Activated naive CD8-positive, alpha-beta T cell treated with anti-CD3 and anti-CD28 coated beads, Interleukin-2, amount 10 ng/mL, durations not matched to agents 7 days and 5 days (primary cell): ENCODE data around the gene CCDC27. TPM values are rescaled to one million over a fixed set of nuclear protein-coding genes. Genes with fewer than 3 reads are reported as not detected.
A peak's percentile ranks its signal among the peaks of the same experiment; 100 is the strongest.

Experiments used
- ATAC-seq: fragments of 150-1000 bp; cut with Tn5 transposase; one replicate; pipeline ENCODE4 v1.10.0; 2021; ENCODE audit warnings: low read depth, moderate library complexity
- POLR2A ChIA-PET: fragments of 350-600 bp; sonication (Branson Sonifier 250); formaldehyde crosslinking; loops from one replicate; lab custom pipeline; 2021; ENCODE audit warnings: antibody characterized with exemption; lab: Charles Lee
- DNase-seq: peaks from one replicate; pipeline ENCODE4 v3.0.0; 2021
- H3K27ac Mint-ChIP-seq: one replicate; pipeline ENCODE4 v1.8.0; 2022; ENCODE audit warnings: mild to moderate bottlenecking, mixed read lengths
- H3K27me3 Mint-ChIP-seq: one replicate; pipeline ENCODE4 v1.8.0; 2022; ENCODE audit warnings: mild to moderate bottlenecking, moderate library complexity, mixed read lengths
- H3K36me3 Mint-ChIP-seq: one replicate; pipeline ENCODE4 v1.8.0; 2021; ENCODE audit warnings: mild to moderate bottlenecking, mixed read lengths
- H3K4me1 Mint-ChIP-seq: one replicate; pipeline ENCODE4 v1.8.0; 2021; ENCODE audit warnings: mixed read lengths
- H3K4me3 Mint-ChIP-seq: one replicate; pipeline ENCODE4 v1.8.0; 2022; ENCODE audit warnings: mild to moderate bottlenecking, moderate library complexity, mixed read lengths
- H3K9me3 Mint-ChIP-seq: one replicate; pipeline ENCODE4 v1.8.0; 2021; ENCODE audit warnings: mixed read lengths
- total RNA-seq, 2 experiments: library from RNA; stranded (reverse); gene quantifications; one replicate each; pipeline ENCODE4 v1.2.3, GENCODE V29; 2021

The CCDC27 gene
- total RNA-seq, 2 experiments from 2014 or later, result not detected

GRCh38 chr1:3785456-3786157 lies 33.4 kb downstream of the CCDC27 start:
- no peak for ATAC-seq
- Mint-ChIP-seq H3K4me3 (no peak overlapping the region), H3K27ac (no peak overlapping the region), H3K9me3 (no peaks in the 10 kb centered on the region), H3K36me3 (peaks cover 9% of the 10 kb centered on the region), H3K27me3 (peaks cover 1% of the 10 kb centered on the region), H3K4me1 (peaks cover 5% of the 10 kb centered on the region)
- no peak for DNase-seq
- POLR2A ChIA-PET, result interaction anchor here (0.7 kb wide), 1 partner anchor 11 kb away, joined by 4 read pairs; the partner anchor contains the start of gene LRRC47

GRCh38 chr1:3786468-3787348 lies 34.5 kb downstream of the CCDC27 start:
- Mint-ChIP-seq H3K27me3 (peaks cover 1% of the 10 kb centered on the region), H3K27ac (no peak overlapping the region)
- POLR2A ChIA-PET, result interaction anchor here (1.4 kb wide), 1 partner anchor 9 kb away, joined by 6 read pairs; the partner anchor contains the start of gene LRRC47

GRCh38 chr1:3787349-3787715 lies 35.1 kb downstream of the CCDC27 start:
- Mint-ChIP-seq H3K9me3 (no peaks in the 10 kb centered on the region), H3K4me3 (no peak overlapping the region), H3K4me1 (peaks cover 5% of the 10 kb centered on the region), H3K27ac (no peak overlapping the region), H3K27me3 (peaks cover 1% of the 10 kb centered on the region), H3K36me3 (peaks cover 10% of the 10 kb centered on the region)
- DNase-seq, result no peak
- peak; percentile 60 for ATAC-seq
- POLR2A ChIA-PET, result interaction anchor here (1.4 kb wide), 1 partner anchor 9 kb away, joined by 6 read pairs; the partner anchor contains the start of gene LRRC47

More at GRCh38 chr1:3786468-3787348, 34.5 kb downstream of the CCDC27 start:
- Mint-ChIP-seq H3K4me3 (no peak overlapping the region), H3K9me3 (no peaks in the 10 kb centered on the region), H3K36me3 (peaks cover 9% of the 10 kb centered on the region), H3K4me1 (peaks cover 5% of the 10 kb centered on the region)
- DNase-seq, result no peak
- ATAC-seq, result no peak

GRCh38 chr1:3787745-3788605 lies 35.7 kb downstream of the CCDC27 start:
- POLR2A ChIA-PET, result interaction anchor here (1.4 kb wide), 1 partner anchor 8 kb away, joined by 6 read pairs; the partner anchor contains the start of gene LRRC47
- H3K9me3 Mint-ChIP-seq, result no peaks in the 10 kb centered on the region
- H3K4me1 Mint-ChIP-seq, result peaks cover 10% of the 10 kb centered on the region
- peaks cover 10% of the 10 kb centered on the region for H3K36me3 Mint-ChIP-seq
- DNase-seq (no peak), ATAC-seq (no peak)
- peaks cover 1% of the 10 kb centered on the region for H3K27me3 Mint-ChIP-seq
- H3K4me3 Mint-ChIP-seq, result no peak overlapping the region
- H3K27ac Mint-ChIP-seq, result no peak overlapping the region

GRCh38 chr1:3788756-3789420 lies 36.6 kb downstream of the CCDC27 start:
- no peak overlapping the region for H3K4me3 Mint-ChIP-seq
- peaks cover 10% of the 10 kb centered on the region for H3K36me3 Mint-ChIP-seq
- POLR2A ChIA-PET, result no interaction called here

GRCh38 chr1:3789421-3790300 lies 37.4 kb downstream of the CCDC27 start:
- ATAC-seq (no peak), DNase-seq (no peak)
- H3K36me3 Mint-ChIP-seq, result peaks cover 7% of the 10 kb centered on the region
- H3K4me3 Mint-ChIP-seq, result no peak overlapping the region
- peaks cover 1% of the 10 kb centered on the region for H3K27me3 Mint-ChIP-seq
- POLR2A ChIA-PET, result no interaction called here
- no peaks in the 10 kb centered on the region for H3K9me3 Mint-ChIP-seq
- peaks cover 17% of the 10 kb centered on the region for H3K4me1 Mint-ChIP-seq
- no peak overlapping the region for H3K27ac Mint-ChIP-seq

More at GRCh38 chr1:3788756-3789420, 36.6 kb downstream of the CCDC27 start:
- H3K27me3 Mint-ChIP-seq, result peaks cover 1% of the 10 kb centered on the region
- H3K4me1 Mint-ChIP-seq, result peaks cover 14% of the 10 kb centered on the region
- DNase-seq (no peak), ATAC-seq (no peak)
- H3K27ac Mint-ChIP-seq, result no peak overlapping the region
- no peaks in the 10 kb centered on the region for H3K9me3 Mint-ChIP-seq

GRCh38 chr1:3790500-3790923 lies 38.3 kb downstream of the CCDC27 start:
- peaks cover 3% of the 10 kb centered on the region for H3K36me3 Mint-ChIP-seq
- ATAC-seq (no peak), DNase-seq (no peak)
- H3K27ac Mint-ChIP-seq, result no peak overlapping the region
- H3K4me3 Mint-ChIP-seq, result no peak overlapping the region
- H3K4me1 Mint-ChIP-seq, result peaks cover 23% of the 10 kb centered on the region
- H3K9me3 Mint-ChIP-seq, result no peaks in the 10 kb centered on the region
- H3K27me3 Mint-ChIP-seq, result peaks cover 1% of the 10 kb centered on the region
- POLR2A ChIA-PET, result no interaction called here

- Mint-ChIP-seq H3K27me3 (peaks cover 1% of the 10 kb centered on the region), H3K36me3 (peaks cover 3% of the 10 kb centered on the region), H3K4me3 (no peak overlapping the region), H3K9me3 (no peaks in the 10 kb centered on the region), H3K27ac (no peak overlapping the region), H3K4me1 (peaks cover 23% of the 10 kb centered on the region)
- DNase-seq, result no peak
- POLR2A ChIA-PET, result no interaction called here
- no peak for ATAC-seq
Observed at GRCh38 chr1:3790952-3791351, 38.7 kb downstream of the CCDC27 start.

- POLR2A ChIA-PET, result interaction anchor here (0.6 to 1.8 kb wide), 9 partner anchors 8 to 107 kb away, joined by 3 to 7 read pairs (median 5); partner anchors contain the start of genes C1orf174, CEP104 and DFFB
- peaks cover 1% of the 10 kb centered on the region for H3K36me3 Mint-ChIP-seq
- peaks cover 25% of the 10 kb centered on the region for H3K4me1 Mint-ChIP-seq
- peak overlapping the region; percentile 83 for H3K4me3 Mint-ChIP-seq
- no peaks in the 10 kb centered on the region for H3K9me3 Mint-ChIP-seq
- no peak for ATAC-seq
- DNase-seq, result no peak
- peak overlapping the region; percentile 43 for H3K27ac Mint-ChIP-seq
- peaks cover 1% of the 10 kb centered on the region for H3K27me3 Mint-ChIP-seq
Observed at GRCh38 chr1:3795453-3796214, 43.4 kb downstream of the CCDC27 start.

GRCh38 chr1:3796215-3797061 lies 44.2 kb downstream of the CCDC27 start, which contains the start of gene LRRC47:
LRRC47 (minus strand) TSS chr1:3796498; CDS start chr1:3796476, 22 bp downstream.
- ATAC-seq (peak; percentile 99), DNase-seq (peak; percentile 95)
- Mint-ChIP-seq H3K4me1 (peaks cover 27% of the 10 kb centered on the region), H3K27ac (peak within 1 kb of the TSS; percentile 94), H3K4me3 (peak within 1 kb of the TSS; percentile 91), H3K27me3 (peaks cover 6% of the 10 kb centered on the region), H3K9me3 (no peaks in the 10 kb centered on the region), H3K36me3 (peaks cover 1% of the 10 kb centered on the region)
- POLR2A ChIA-PET, result interaction anchor here (0.6 to 1.8 kb wide), 10 partner anchors 9 to 106 kb away, joined by 3 to 7 read pairs (median 4); partner anchors contain the start of genes C1orf174, CEP104 and DFFB
